Hypothalamus (tissue), 51 donors: ENCODE results near the gene TTC9.
"Not testable (repeated sequence)": the region's sequence is repeated elsewhere in the genome, so short reads cannot be mapped to it uniquely, and the experiment has no call there.

Source experiments
- DNase-seq, 51 donors: peaks; one replicate each; lab custom pipeline; 2025; lab: John Stamatoyannopoulos, UW

Gene TTC9

GRCh38 chr14:70671652-70672644, 30.2 kb downstream of the TTC9 start:
- DNase-seq = no peak

DNA sequence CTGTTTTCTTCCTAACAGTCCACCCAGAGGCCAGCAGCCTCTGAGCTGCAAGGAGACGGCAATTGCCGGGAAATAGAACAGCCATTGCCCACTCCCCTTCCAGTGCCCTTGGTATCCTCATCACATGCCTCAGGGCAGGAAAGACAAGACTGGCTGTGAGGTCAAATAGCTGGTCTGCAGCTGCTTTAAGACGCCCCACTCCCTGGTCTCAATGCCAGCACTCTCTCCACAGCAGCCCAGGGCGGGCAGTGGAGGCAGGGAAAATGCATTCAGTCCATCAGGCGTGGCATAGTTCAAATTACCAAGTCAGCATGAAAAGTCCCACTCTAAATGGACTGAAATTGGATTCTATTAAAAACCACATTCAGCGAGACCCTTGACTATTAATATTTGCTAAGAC, 35.6 kb downstream of the TTC9 start:
- DNase-seq = no peak

- DNase-seq = no peak
Measured at GRCh38 chr14:70680748-70681147, 39.0 kb downstream of the TTC9 start.

GRCh38 chr14:70683983-70684382, 42.3 kb downstream of the TTC9 start:
- no peak for DNase-seq

DNA sequence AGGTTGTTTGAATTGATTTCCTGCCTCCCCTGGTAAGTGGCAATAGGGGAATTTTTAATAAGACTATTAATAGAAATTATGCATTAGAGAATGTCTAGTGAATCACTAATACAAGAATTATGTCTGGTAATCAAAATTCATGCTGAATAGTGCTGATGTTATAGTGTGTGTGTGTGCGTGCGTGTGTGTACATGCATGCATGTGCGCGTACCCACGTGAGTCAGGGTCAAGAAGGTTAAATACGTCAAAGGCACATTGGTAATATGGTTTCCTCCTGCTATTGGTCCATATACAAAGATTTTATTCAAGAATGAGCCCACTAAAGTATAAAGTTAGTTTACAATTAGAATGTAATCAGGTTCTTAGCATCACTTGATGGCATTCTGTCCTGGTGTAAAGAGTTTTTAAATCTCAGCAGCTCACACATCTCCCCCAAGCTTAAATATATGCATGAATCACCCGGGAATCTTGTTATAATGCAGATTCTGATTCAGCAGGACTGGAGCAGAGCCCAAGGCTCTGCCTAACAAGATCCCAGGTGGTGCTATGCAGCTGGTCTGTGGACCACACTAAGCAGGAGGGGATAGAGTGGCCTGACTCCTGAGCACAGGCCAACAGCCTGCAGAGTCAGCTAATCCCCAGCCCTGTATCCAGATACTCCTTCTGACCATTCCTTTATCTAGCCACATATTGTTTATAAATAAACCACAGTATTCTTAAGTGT, 43.9 kb downstream of the TTC9 start:
- DNase-seq = peak in 1 of 51 donors; percentile 16

DNA sequence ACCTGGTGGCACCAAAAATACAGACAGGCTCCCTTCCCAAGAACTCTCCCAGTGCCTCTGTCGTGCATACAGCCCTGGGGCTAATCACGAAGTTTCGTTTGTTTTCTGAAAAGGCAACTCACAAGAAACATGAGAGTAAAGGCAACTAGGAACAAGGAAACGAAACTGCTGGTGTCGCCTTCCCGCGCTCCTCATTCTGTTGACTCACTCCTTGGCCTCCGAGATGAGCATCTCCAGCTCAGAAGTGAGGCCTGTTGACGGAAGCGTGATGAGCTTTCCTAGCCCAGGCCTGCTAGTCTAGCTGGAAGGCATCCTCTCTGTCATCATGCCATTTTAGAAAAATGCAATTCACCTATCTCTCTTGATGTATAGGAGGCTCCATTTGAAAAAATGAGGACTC, 50.5 kb downstream of the TTC9 start:
- peak in 17 of 51 donors; percentile 1 to 29 (median 4) for DNase-seq

- DNase-seq = no peak
Measured at GRCh38 chr14:70696026-70696425, 54.3 kb downstream of the TTC9 start.

DNA sequence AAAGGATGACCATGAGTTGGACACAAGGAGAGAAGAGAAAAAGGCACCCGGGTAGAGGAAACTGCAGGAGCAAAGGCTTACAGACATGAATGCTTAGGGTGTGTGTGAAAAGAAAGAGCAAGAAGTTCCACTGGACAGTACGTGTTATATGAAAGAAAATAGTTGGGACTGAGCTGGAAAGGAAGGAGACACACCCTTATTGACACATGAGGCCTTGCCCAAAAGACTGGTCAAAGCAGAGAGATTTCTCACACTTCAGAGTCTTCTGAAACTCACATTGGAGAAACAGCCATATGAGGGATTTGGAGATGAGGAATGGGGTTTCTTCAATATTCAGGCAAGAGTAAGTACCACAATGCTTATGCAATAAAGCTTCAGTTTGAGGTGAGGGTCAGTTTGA, 56.0 kb downstream of the TTC9 start:
- no peak for DNase-seq

- DNase-seq = no peak
Measured at GRCh38 chr14:70698288-70698687, 56.6 kb downstream of the TTC9 start.

GRCh38 chr14:70699646-70700045, 57.9 kb downstream of the TTC9 start:
- DNase-seq = no peak

- no peak for DNase-seq
Measured at GRCh38 chr14:70700955-70701585, 59.4 kb downstream of the TTC9 start.

GRCh38 chr14:70701610-70702009, 59.9 kb downstream of the TTC9 start:
- no peak for DNase-seq

DNA sequence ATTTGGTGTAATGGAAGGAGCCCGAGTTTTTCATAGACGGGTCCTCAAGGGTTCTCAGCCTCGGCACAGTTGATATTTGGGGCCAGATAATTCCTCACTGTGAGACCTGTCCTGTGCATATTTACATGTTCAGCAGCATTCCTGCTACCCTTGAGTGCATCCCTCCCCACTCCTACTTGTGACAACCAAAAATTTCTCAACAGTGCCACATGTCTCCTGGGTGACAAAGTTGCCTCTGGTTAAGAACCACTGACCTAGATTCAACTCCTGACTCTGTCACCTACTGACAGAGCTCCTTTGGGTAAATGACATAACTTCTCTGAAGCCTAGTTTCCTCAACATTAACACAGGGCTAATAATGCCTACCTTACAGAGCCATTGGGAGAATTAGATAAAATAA, 60.4 kb downstream of the TTC9 start:
- DNase-seq = no peak

DNA sequence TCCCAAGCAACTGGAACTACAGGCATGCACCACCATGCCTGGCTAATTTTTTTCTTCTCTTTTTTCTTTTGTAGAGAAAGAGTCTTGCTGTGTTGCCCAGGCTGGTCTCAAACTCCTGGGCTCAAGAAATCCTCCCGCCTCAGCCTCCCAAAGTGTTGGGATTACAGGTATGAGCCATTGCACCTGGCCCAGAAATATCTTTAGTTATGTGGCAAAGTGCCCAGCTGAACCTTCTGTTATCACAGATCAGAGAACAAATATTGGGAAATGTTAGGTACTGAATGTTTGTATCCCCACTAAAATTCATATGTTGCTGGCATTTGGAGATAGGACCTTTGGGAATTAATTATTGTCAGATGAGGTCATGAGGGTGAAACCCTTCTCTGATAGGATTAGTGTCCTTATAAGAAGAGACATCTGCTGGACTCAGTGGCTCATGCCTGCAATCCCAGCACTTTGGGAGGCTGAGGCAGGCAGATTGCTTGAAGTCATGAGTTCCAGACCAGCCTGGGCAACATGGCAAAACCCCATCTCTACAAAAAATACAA, 62.0 kb downstream of the TTC9 start:
- not testable (repeated sequence) for DNase-seq

DNA sequence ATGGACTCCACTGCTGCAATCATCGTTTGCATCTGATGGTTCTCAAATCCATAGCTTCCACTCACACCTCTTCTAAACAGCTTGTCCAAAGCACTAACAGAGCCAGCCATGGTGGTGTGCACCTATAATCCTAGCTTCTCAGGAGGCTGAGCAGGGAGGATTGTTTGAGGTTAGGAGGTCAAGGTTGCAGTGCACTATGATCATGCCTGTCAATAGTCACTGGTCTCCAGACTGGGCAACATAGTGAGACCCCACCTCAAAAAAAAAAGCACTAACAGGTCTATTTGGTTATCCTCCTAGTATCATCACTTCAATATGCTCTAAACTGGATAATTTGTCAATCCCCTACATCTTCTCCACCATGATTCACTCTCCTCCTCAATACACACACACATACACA, 63.2 kb downstream of the TTC9 start:
- DNase-seq = no peak

GRCh38 chr14:70706177-70706576, 64.5 kb downstream of the TTC9 start:
- DNase-seq = no peak

DNA sequence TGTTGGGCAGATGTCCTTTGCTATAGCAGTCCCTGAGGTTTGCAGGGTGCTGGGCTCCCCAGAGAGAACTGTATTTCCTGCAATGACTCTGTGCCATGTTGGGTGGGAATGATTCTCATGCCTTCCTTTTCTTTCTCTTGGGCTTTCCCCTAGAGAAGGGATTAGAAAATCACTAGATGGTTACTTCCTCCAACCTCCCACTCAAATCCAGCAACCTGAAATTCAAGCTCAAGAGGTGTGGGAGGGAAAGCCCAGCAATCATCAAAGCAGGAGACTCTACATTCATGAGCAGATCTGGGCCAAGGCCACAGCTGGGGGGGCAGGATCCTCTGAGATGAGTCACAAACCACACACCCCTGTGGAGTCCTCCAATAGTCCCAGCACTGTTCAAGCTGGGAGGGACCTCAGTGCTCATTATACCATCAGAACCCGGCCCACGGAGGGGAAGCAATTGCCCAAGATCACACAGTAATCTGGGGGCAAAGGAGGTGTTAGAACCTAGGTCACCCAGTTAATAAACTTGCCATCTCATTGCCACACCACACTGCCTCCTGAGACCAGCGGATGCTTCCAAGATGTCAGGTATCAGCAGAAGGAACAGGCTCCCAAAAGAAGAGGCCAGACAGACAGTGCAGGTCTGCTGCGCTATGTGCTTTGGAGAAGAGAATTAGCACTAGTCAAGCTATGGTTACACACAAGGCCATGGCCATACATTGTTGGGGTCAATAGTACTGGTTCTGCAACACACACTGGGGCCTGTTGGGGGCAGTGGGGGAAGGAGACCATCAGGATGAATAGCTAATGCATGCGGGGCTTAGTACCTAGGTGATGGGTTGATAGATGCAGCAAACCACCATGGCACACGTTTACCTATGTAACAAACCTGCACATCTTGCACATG, 65.7 kb downstream of the TTC9 start:
- DNase-seq = no peak

DNA sequence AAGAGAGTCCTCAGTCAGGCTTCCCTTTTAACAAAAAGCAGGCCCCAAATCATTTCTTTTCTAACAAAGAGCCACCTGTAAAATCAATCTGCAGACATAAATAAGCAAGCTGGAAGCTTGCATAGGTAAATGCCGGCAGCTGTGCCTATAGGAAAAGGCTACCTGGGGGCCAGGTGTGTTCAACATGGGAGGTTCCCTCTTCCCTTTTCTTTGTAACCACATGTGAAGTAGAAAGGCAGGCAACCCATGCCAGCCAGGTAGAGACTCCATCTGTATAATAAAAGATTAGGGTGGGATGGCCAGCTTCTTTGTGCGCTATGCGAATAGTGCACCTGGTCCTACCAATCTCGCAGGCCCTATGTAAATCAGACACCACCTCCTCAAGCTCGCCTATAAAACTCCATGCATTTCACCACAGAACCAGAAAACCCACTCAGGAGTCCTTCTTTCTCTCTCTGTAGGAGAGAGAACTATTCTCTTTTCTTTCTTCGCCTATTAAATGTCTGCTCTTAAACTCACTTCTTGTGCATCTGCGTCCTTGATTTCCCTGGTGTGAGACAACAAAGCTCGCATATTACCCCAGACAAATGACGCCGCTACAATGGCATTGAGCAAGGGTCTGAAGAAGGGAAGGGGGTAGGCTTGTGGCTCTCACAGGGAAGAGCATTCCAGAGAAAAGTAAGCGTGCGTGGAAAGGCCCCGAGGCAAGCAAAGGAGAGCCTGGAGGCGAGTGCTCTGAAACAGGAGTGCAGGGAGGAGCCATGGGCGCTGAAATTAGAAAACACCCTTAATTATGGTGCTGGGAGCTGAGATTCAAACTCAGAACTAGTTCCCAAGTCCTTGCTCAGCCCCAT, 67.2 kb downstream of the TTC9 start:
- DNase-seq = no peak
